Neutrophil (primary cell): ENCODE results near the gene FHAD1.
"Not testable (repeated sequence)": the region's sequence is repeated elsewhere in the genome, so short reads cannot be mapped to it uniquely, and the experiment has no call there.

Experiments
- H3K27ac ChIP-seq: fragments of 200-600 bp; sonication (generic); 2 replicates; pipeline ENCODE4 v1.5.1; 2016; ENCODE audit warnings: mild to moderate bottlenecking, moderate library complexity
- H3K27me3 ChIP-seq: fragments of 200-600 bp; sonication (generic); 2 replicates; pipeline ENCODE4 v1.6.0; 2016; ENCODE audit warnings: mild to moderate bottlenecking
- H3K36me3 ChIP-seq: fragments of 200-600 bp; sonication (generic); 2 replicates; pipeline ENCODE4 v1.5.1; 2017
- H3K4me1 ChIP-seq, 2 experiments: fragments of 200-600 bp in 1 of 2; sonication (generic) in 1 of 2; 1 replicate in 1 of 2; 2 replicates in 1 of 2; pipeline versions ENCODE4 v1.5.1 to v1.6.1; 2013 to 2016; ENCODE audit warnings: low read depth in 1 of 2, low read length in 1 of 2, mild to moderate bottlenecking in 1 of 2, moderate library complexity in 1 of 2; ENCODE audit not compliant: control insufficient read depth in 1 of 2, insufficient read depth in 1 of 2
- H3K4me3 ChIP-seq, 2 experiments: fragments of 200-600 bp in 1 of 2; sonication (generic) in 1 of 2; 1 replicate in 1 of 2; 2 replicates in 1 of 2; pipeline ENCODE4 v1.5.1; 2013 to 2016; ENCODE audit warnings: low read depth in 1 of 2, low read length in 1 of 2, mild to moderate bottlenecking in 1 of 2, moderate library complexity in 1 of 2
- H3K9me3 ChIP-seq: fragments of 200-600 bp; sonication (generic); 2 replicates; pipeline ENCODE4 v1.5.1; 2016
- TF ChIP-seq, protein P1 (sequence below): fragments of 200-600 bp; sonication (generic); IDR thresholded peaks from 2 replicates; pipeline ENCODE4 v1.5.1; 2016; ENCODE audit warnings: antibody characterized with exemption

The FHAD1 gene

DNA sequence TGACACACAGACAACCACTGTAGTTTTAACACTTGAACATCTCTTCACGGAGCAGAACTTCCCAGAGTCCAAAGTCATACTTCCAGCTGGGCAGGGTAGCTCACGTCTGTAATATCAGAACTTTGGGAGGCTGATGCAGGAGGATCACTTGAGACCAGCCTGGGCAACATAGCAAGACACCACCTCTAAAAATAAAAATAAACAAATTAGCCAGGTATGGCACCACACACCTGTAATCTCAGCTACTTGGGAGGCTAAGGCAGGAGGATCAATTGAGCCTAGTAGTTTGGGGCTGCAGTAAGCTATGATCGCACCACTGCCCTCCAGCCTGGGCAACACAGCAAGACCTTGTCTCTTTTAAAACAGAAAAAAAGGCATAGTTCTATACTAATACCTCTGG is 138.4 kb downstream of the FHAD1 start:
- Histone ChIP-seq H3K9me3 (no peaks in the 10 kb centered on the region), H3K27me3 (peaks cover 70% of the 10 kb centered on the region), H3K4me3 (no peak overlapping the region), H3K4me1 (peaks cover 0 to 11% of the 10 kb centered on the region in 2 experiments), H3K27ac (no peak overlapping the region), H3K36me3 (no peaks in the 10 kb centered on the region)
- TF ChIP-seq, protein P1, sequence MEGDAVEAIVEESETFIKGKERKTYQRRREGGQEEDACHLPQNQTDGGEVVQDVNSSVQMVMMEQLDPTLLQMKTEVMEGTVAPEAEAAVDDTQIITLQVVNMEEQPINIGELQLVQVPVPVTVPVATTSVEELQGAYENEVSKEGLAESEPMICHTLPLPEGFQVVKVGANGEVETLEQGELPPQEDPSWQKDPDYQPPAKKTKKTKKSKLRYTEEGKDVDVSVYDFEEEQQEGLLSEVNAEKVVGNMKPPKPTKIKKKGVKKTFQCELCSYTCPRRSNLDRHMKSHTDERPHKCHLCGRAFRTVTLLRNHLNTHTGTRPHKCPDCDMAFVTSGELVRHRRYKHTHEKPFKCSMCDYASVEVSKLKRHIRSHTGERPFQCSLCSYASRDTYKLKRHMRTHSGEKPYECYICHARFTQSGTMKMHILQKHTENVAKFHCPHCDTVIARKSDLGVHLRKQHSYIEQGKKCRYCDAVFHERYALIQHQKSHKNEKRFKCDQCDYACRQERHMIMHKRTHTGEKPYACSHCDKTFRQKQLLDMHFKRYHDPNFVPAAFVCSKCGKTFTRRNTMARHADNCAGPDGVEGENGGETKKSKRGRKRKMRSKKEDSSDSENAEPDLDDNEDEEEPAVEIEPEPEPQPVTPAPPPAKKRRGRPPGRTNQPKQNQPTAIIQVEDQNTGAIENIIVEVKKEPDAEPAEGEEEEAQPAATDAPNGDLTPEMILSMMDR: no peak

DNA sequence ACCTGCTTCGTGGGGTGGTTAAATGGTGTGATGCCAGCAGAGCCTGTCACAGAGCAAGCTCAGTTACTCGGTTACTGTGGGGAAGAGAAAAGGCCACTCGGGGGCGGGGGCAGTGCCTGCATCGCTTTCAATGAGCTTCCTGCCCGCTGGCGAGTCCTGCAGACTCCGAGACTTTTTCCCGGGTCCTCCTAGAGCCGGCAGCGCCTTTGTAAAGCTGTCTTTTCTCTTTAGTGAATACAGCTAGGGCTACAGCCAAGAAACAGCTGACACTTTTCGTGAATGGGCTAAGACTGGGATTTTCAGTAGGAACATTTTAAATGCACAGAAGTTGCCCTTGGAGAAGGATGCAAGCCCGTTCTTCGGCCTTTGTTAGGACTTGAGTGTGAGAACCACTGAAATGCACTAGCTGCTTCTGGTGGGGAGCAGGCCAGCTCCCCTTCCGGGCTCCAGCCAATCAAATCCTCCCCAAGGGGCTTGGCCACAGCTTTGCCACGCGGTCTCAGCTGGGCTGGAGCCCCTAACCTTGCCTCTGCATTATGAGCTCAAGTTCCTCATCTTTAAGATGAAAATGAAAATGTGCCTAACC is 139.2 kb downstream of the FHAD1 start:
- TF ChIP-seq, protein P1: no peak
- H3K4me1 ChIP-seq: peaks cover 0 to 11% of the 10 kb centered on the region in 2 experiments
- no peak overlapping the region for H3K27ac ChIP-seq
- no peak overlapping the region for H3K4me3 ChIP-seq
- no peaks in the 10 kb centered on the region for H3K36me3 ChIP-seq
- H3K9me3 ChIP-seq: no peaks in the 10 kb centered on the region
- peaks cover 69% of the 10 kb centered on the region for H3K27me3 ChIP-seq

DNA sequence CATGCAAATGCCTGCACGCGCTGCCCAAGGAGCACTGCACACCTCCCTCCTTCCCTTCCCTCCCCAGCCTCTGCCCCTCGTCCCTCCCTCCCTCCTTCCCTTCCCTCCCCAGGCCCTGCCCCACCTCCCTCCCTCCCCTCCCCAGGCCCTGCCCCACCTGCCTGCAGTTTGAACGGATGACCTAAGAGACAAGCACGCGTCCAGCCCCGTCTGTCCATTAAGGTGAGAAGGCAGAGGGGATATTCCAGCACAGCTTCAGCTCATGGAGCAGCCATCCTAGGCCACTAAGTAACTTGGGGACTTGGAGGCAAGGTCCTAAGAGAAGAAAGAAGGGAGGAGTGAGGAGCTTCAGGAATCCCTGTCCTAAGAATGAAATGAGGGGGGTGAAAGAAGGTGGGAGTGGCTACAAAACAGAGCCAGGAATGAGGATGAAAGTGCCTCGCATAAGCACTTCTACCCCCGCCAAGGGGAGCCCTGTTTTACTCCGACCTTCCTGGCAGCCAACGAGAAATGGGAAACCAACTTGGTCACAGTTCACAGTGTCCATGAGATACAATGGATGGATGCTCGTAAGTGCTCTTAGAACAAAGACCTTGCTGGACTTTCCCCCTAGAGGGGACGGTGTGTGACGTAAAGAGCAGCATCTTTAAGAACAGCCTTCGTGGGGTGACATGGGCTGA is 141.3 kb downstream of the FHAD1 start:
- peaks cover 0 to 11% of the 10 kb centered on the region in 2 experiments for H3K4me1 ChIP-seq
- no peaks in the 10 kb centered on the region for H3K36me3 ChIP-seq
- peaks cover 57% of the 10 kb centered on the region for H3K27me3 ChIP-seq
- TF ChIP-seq, protein P1: no peak
- H3K9me3 ChIP-seq: no peaks in the 10 kb centered on the region
- no peak overlapping the region for H3K27ac ChIP-seq
- H3K4me3 ChIP-seq: no peak overlapping the region

DNA sequence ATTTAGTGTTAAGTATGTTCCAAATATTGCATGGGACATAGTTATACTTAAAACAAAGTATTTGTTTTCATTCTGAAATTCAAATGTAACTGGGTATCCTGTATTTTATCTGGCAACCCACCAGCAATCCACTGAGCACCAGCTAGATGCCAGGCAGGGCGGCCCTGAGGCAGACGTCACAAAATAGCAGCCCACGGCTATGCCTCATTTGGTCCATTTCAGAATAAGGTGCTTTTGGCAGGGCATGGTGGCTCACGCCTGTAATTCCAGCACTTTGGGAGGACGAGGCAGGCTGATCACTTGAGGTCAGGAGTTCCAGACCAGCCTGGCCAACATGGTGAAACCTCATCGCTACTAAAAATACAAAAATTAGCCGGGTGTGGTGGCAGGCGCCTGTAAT is 142.8 kb downstream of the FHAD1 start:
- H3K4me1 ChIP-seq, H3K9me3 ChIP-seq, H3K27ac ChIP-seq, H3K4me3 ChIP-seq, H3K36me3 ChIP-seq: not testable (repeated sequence)
- H3K27me3 ChIP-seq: peaks cover 43% of the 10 kb centered on the region

DNA sequence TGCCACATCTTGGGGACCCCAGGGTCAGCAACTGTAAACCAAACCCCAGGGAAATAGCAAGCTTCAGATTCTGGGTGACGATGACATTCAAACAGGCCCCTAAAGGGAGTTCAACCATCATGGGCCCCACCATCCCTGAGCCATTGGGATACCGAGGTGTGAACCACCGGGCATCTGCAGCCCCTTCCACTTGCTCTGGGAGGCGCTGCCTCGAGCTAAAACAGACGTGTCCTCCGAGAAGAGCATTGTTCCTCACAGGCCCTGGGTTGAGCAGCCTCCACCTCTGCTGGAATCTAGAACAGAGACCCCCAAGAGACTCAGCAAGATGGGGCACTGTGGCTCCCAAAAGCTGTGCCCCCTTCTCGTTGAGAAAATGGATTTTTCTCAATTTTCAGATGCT is 143.6 kb downstream of the FHAD1 start:
- TF ChIP-seq, protein P1: no peak
- no peaks in the 10 kb centered on the region for H3K9me3 ChIP-seq

DNA sequence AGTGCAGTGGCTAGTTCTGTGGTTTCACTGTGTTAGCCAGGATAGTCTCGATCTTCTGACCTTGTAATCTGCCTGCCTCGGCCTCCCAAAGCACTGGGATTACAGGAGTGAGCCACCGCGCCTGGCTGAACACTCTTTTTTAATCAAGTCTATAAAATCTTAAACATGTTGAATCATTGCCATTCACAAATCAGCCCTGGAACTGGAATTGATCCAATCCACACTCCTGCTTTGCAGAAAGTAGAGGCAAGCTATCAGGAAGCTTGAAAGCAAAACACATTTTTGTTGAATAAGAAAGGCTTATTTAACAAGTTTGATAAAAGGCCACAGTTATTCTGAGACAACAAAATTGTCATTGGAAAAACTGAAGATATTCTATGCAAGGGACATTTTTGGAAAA is 144.3 kb downstream of the FHAD1 start:
- TF ChIP-seq, protein P1: no peak
- Histone ChIP-seq H3K27me3 (peaks cover 27% of the 10 kb centered on the region), H3K27ac (no peak overlapping the region), H3K4me1 (peaks cover 0 to 2% of the 10 kb centered on the region in 2 experiments), H3K4me3 (no peak overlapping the region), H3K9me3 (no peaks in the 10 kb centered on the region), H3K36me3 (no peaks in the 10 kb centered on the region)

More for the DNA sequence above, 143.6 kb downstream of the FHAD1 start:
- Histone ChIP-seq H3K4me1 (peaks cover 0 to 8% of the 10 kb centered on the region in 2 experiments), H3K36me3 (no peaks in the 10 kb centered on the region), H3K27ac (no peak overlapping the region), H3K27me3 (peaks cover 34% of the 10 kb centered on the region), H3K4me3 (no peak overlapping the region)
